ELR (cell line): ENCODE results near the gene PICK1.
A peak's percentile ranks its signal among the peaks of the same experiment; 100 is the strongest.

Source experiments
- DNase-seq: peaks from one replicate; pipeline ENCODE4 v3.0.0-alpha.2; 2015; ENCODE audit warnings: low read depth

The PICK1 gene

DNA sequence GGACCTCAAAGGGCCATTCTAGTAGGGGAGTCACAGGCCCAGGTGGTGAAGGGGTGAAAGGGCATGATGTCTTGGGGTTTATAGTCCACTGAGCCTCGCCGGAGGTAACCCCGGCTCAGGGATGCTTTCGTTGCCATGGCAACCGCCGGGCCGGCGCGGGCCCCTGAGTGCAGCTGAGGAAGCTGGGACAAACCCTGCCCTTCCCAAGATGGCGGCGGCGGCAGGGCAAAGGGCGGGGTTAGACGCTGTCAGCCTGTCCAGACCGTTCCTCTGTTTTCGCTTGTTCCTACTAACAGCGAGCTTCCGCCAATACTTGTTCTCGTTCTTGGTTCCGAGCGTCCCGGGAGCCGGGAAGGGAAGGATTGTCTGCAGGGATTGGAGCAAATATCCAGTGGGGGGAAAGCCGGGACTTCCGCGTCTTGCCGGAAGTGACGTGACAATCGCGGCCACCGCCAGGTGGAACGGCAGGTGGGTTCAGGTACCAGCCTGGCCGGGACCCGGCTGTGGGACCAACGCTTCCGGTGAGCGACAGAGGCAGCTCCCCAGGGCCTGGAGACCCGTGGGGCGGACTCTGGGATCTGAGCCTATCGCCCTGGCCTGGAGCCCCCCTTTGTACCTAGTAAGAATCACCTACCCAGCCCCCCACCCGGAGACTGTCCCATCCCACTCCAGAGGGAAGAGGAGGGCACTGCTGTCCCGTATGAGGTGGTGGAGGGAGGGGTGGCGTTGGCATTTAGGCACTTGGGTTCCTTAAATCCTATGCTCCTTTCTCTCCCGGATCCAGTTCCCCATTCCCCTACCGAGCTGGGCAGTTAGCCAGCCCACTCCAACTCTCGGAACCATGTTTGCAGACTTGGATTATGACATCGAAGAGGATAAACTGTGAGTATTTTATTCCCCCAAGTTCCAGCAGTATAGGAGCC, at the start of gene PICK1:
Gene PICK1, plus strand, starts transcription at position 436 of the 923 bp plus-strand sequence. Its CDS starts 406 bp downstream, at position 842.
- peak; percentile 91 for DNase-seq

DNA sequence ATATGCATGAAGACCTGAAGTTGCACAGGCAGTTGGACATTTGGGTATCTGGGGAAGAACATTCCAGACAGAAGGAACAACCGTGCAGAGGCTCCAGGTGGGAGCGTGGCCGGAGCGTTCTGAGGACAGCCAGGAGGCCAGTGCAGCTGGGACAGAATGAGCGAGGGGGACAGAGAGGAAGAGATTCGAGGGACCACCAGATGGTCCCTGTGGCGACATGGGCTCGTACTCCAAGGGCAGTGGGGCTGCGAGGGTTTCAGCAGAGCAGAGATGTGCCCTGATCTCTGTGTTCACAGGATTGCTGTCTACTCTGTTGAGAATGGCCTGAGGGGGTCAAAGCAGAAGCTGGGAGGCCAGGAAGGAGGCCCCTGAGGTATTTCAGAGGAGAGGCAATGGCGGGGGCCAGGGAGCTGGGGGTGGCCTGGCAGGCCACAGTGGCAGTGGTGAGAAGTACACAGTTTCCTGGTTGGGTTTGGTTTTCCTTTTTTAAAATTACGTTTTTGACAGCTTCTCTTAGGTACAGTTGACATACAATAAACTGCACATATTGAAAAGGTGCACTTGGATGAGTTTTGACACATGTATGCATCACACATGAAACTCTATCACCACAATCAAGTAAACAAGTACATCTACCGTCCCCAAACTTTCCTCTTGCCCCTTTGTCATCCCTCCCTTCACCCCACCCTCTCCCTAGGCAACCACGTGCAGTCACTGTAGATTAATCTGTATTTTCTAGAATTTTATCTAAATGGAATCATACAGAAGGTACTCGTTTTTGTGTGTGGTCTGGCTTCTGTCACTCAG, 48.0 kb upstream of the PICK1 start:
- no peak for DNase-seq

- peak; percentile 48 for DNase-seq
Measured at GRCh38 chr22:38012604-38013072, 44.6 kb upstream of the PICK1 start.

DNA sequence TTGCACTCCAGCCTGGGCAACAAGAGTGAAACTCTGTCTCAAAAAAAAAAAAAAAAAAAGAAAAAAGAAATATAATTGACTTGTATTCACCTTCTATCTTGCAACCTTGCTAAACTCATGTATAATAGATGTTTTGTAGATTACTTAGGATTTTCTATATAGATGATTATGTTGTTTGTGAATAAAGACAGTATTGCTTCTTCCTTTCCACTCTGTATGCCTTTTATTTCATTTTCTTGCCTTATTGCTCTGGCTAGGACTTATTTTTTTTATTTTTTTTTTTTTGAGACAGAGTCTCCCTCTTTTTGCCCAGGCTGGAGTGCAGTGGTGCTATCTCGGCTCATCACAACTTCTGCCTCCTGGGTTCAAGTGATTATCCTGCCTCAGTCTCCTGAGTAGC, 43.1 kb upstream of the PICK1 start:
- no peak for DNase-seq

- DNase-seq = no peak
Measured at GRCh38 chr22:38016182-38017151, 40.7 kb upstream of the PICK1 start.

DNA sequence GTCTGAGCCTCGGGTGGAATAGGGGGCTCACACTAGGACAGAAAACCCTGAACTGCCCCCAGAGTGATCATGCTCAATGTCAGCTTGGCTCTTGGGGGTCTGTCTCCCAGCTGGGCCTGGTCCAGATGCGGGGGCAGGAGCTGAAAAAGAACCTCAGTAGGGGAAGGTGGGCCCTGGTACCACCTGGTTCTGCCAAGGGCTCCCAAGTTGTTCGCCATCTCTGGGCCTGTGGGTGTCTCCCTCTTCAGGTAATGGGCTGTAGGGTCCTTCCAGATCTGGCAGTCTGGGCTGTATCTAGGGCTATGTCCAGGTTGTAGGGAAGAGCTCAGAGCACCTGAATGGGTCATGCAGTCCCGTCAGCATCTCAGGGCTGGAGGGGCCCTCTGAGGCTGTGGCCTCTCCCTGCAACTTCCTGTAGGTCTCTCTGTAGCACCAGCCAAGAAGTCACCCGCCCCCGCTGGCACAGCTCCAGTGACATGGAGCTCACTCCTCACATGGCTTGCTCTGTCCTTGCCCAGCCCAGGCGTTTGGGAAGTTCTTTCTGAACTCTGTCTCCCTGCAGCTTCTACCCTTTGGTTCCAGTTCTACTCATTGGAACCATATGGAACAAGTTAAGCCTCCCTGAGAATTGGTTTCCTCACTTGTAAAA, 39.8 kb upstream of the PICK1 start:
- DNase-seq = peak; percentile 33

GRCh38 chr22:38017939-38018885, 39.0 kb upstream of the PICK1 start:
- no peak for DNase-seq

GRCh38 chr22:38018938-38019827, 38.0 kb upstream of the PICK1 start:
- DNase-seq = no peak

DNA sequence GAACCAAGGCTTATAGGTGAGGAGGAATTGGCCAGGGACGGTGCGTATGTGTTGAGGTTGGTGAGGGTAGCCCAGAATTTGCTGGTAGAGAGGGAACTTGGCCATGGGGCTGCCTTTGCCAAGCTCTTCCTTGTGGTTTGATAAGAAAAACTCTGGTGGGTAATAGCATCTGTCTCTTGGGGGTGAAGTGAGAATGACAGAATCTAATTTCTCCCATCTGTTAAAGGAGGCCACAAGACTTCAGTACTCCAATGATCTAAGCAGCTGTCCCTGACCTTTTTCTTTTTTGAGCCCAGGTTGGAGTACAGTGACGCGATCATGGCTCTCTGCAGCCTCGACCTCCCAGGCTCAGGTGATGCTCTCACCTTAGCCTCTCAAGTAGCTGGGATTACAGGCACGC, 36.0 kb upstream of the PICK1 start:
- no peak for DNase-seq

- no peak for DNase-seq
Measured at GRCh38 chr22:38023045-38023444, 34.2 kb upstream of the PICK1 start.

GRCh38 chr22:38025514-38025913, 31.7 kb upstream of the PICK1 start:
- DNase-seq = no peak

DNA sequence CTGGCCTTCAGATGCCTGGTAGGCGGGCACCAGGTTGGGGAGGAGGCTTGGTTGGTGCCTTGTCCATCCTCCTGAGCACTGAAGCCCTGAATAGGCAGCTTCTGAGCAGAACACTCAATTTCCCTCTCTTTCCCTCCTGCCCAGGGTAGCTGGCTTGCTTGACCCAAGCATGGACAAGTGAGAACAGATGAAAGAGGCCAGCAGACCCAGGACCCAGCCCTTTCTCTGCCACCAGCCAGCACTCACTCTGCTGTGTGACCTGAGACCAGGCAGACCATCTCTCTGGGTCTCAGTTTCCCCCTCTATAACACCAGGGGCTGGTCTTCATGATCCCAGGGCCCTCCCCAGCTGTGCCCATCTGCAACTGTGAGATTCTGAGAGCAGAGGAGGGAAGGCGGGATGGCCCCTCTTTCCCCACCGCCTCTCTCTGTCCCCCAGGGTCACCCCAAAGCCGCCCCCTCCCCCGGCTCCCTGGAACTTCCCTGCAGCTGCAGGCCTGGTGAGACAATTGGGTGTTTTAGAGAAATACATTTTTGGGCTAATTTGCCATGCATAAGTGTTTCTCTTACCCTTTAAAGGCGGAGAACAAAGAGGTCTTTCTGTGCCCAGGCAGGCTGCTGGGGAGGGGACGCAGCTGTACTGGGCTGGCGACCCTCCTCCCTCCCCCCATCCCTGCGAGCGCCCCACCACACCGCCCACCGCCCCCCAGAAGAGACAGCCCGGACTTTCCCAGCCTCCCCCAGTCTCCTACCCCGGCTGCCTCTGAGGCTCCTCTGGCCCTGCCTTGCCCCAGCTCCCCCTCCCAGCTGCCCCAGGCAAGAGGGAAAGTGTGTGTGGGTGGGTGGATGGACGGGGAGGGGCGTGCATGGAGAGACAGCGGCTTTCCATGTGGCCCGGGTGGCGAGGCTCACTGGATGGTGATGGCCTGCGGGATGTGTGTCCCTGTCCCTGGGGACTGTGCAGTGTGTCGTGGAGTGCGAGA, 30.8 kb upstream of the PICK1 start:
- no peak for DNase-seq

GRCh38 chr22:38027487-38027886, 29.7 kb upstream of the PICK1 start:
- DNase-seq = no peak

GRCh38 chr22:38028344-38029130, 28.7 kb upstream of the PICK1 start:
- DNase-seq = no peak

GRCh38 chr22:38029370-38029769, 27.8 kb upstream of the PICK1 start:
- DNase-seq = no peak

- no peak for DNase-seq
Measured at GRCh38 chr22:38029901-38030300, 27.3 kb upstream of the PICK1 start.
